ENCODE data around the gene AKAP8L.

GRCh38 chr19:15445227-15445605 lies 26.4 kb upstream of the AKAP8L start:
- TF ChIP-seq CTCF (IDR thresholded peaks at IDR 0.05) (no peak), GABPB1 (CRISPR knock-in tag; IDR thresholded peaks at IDR 0.05) (no peak)
